Measurements from ENCODE around the gene CALHM5.

The CALHM5 gene

DNA sequence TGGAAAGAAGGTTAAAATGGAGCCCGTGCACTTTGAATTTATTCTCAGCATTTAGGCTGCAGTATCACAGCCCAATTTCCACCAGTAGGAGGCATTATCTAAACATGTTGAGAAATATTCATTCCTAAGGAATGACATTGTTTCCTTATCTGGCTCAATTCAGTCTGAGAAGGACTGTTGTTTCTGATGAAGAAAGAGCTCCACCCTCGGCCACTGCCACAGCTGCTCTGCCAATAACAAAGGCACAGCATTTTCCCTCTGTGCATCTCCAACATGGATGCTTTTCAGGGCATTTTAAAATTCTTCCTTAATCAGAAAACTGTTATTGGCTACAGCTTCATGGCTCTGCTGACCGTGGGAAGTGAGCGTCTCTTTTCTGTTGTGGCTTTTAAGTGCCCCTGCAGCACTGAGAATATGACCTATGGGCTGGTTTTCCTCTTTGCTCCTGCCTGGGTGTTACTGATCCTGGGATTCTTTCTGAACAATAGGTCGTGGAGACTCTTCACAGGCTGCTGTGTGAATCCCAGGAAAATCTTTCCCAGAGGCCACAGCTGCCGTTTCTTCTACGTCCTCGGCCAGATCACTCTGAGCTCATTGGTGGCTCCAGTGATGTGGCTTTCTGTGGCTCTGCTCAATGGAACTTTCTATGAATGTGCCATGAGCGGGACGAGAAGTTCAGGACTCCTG is at the start of gene CALHM5:
CALHM5 (plus strand) TSS at position 216 of the 687 bp plus-strand sequence; CDS start at position 274, 58 bp downstream.
- CTCF ChIA-PET = interaction anchor here (0.6 to 6.0 kb wide), 46 partner anchors 8 to 295 kb away, joined by 3 to 75 read pairs (median 5); partner anchors contain the start of genes CALHM6, DSE and TSPYL1
- Histone ChIP-seq H3K4me1 (ENCODE audit: control insufficient read depth, insufficient read depth, low read length) (peaks cover 13% of the 10 kb centered on the region), H3K36me3 (ENCODE audit: control insufficient read depth in 2 of 2, insufficient read depth in 1 of 2, low read length in 2 of 2) (peaks cover 0 to 10% of the 10 kb centered on the region in 2 experiments; a peak in 1 of 3 replicates), H3K9me3 (ENCODE audit: control insufficient read depth, insufficient read depth, low read depth, low read length) (no peaks in the 10 kb centered on the region), H3K27ac (ENCODE audit: extremely low read depth, low read depth, low read length) (peak within 1 kb of the TSS; percentile 28), H3K4me3 (ENCODE audit: low read depth, low read length) (peak within 1 kb of the TSS; percentile 27)
- POLR2A ChIA-PET = interaction anchor here (1.0 to 1.2 kb wide), 4 partner anchors 10 to 141 kb away, joined by 4 to 8 read pairs (median 4); partner anchors contain the start of genes DSE and RWDD1
- TF ChIP-seq, protein P1, sequence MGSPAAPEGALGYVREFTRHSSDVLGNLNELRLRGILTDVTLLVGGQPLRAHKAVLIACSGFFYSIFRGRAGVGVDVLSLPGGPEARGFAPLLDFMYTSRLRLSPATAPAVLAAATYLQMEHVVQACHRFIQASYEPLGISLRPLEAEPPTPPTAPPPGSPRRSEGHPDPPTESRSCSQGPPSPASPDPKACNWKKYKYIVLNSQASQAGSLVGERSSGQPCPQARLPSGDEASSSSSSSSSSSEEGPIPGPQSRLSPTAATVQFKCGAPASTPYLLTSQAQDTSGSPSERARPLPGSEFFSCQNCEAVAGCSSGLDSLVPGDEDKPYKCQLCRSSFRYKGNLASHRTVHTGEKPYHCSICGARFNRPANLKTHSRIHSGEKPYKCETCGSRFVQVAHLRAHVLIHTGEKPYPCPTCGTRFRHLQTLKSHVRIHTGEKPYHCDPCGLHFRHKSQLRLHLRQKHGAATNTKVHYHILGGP (tag by site-specific recombination; IDR thresholded peaks at IDR 0.05) = peak; percentile 50; the same call in 1 of the 2 replicates
- TF ChIP-seq ZNF16 (tag by site-specific recombination; IDR thresholded peaks at IDR 0.05; ENCODE audit: low read depth) (no peak), ZNF350 (tag by site-specific recombination; IDR thresholded peaks at IDR 0.05) (no peak), ZFHX2 (tag by site-specific recombination; conservative IDR thresholded peaks at IDR 0.05) (no peak), ZNF513 (tag by site-specific recombination; IDR thresholded peaks at IDR 0.05) (0 out of 2 replicates have a peak, but pooled peaks have one; percentile 22), ZNF600 (tag by site-specific recombination; IDR thresholded peaks at IDR 0.05) (peak; percentile 58; the same call in 1 of the 2 replicates), ZEB2 (tag by site-specific recombination; IDR thresholded peaks at IDR 0.05) (peak; percentile 36; the same call in 1 of the 2 replicates), HOXC10 (CRISPR knock-in tag; IDR thresholded peaks at IDR 0.05) (no peak), PRDM1 (tag by site-specific recombination; IDR thresholded peaks at IDR 0.05) (peak; percentile 22; the same call in 1 of the 2 replicates), ZXDB (tag by site-specific recombination; IDR thresholded peaks at IDR 0.05) (peak; percentile 47; the same call in 1 of the 2 replicates), ZNF366 (tag by site-specific recombination; conservative IDR thresholded peaks at IDR 0.05) (peak; percentile 46), ZNF76 (tag by site-specific recombination; IDR thresholded peaks at IDR 0.05; ENCODE audit: borderline replicate concordance, low read depth) (0 out of 2 replicates have a peak, but pooled peaks have one; percentile 17), ZBTB17 (tag by site-specific recombination; IDR thresholded peaks at IDR 0.05) (peak; percentile 79), ZNF654 (tag by site-specific recombination; IDR thresholded peaks at IDR 0.05; ENCODE audit: low read depth) (peak; percentile 73), ZNF10 (tag by site-specific recombination; IDR thresholded peaks at IDR 0.05) (peak; percentile 55; the same call in 1 of the 2 replicates), CTCF (tag by site-specific recombination; IDR thresholded peaks at IDR 0.05) (peak; percentile 50), ZFP37 (tag by site-specific recombination; IDR thresholded peaks at IDR 0.05) (0 out of 2 replicates have a peak, but pooled peaks have one; percentile 41), ZNF18 (tag by site-specific recombination; IDR thresholded peaks at IDR 0.05) (0 out of 2 replicates have a peak, but pooled peaks have one; percentile 25), ZNF558 (tag by site-specific recombination; IDR thresholded peaks at IDR 0.05) (no peak), ZNF610 (tag by site-specific recombination; IDR thresholded peaks at IDR 0.05; ENCODE audit: borderline replicate concordance) (0 out of 2 replicates have a peak, but pooled peaks have one; percentile 30), TSHZ1 (tag by site-specific recombination; IDR thresholded peaks at IDR 0.05; ENCODE audit: borderline replicate concordance) (no peak), PRDM10 (tag by site-specific recombination; IDR thresholded peaks at IDR 0.05) (0 out of 2 replicates have a peak, but pooled peaks have one; percentile 19)
